Mucosa of stomach (tissue), 1 donor: ENCODE measurements around the gene PITPNM3.

Experiments
- H3K27me3 ChIP-seq: one replicate; pipeline ENCODE4 v1.7.0; 2013; ENCODE audit warnings: mild to moderate bottlenecking, low read length; ENCODE audit not compliant: control insufficient read depth, insufficient read depth
- H3K36me3 ChIP-seq: one replicate; pipeline ENCODE4 v1.7.0; 2013; ENCODE audit warnings: low read length; ENCODE audit not compliant: control insufficient read depth, insufficient read depth
- H3K4me1 ChIP-seq: one replicate; pipeline ENCODE4 v1.7.0; 2013; ENCODE audit warnings: mild to moderate bottlenecking, low read length; ENCODE audit not compliant: control insufficient read depth, insufficient read depth
- H3K4me3 ChIP-seq: one replicate; pipeline ENCODE4 v1.7.0; 2013; ENCODE audit warnings: low read length
- H3K9ac ChIP-seq: one replicate; pipeline ENCODE4 v1.7.0; 2013; ENCODE audit warnings: mild to moderate bottlenecking, low read length, moderate library complexity
- H3K9me3 ChIP-seq: one replicate; pipeline ENCODE4 v1.7.0; 2013; ENCODE audit warnings: mild to moderate bottlenecking, low read length, moderate library complexity; ENCODE audit not compliant: control insufficient read depth
- donor health status: Pancreatic carcinoma.

The PITPNM3 gene

DNA sequence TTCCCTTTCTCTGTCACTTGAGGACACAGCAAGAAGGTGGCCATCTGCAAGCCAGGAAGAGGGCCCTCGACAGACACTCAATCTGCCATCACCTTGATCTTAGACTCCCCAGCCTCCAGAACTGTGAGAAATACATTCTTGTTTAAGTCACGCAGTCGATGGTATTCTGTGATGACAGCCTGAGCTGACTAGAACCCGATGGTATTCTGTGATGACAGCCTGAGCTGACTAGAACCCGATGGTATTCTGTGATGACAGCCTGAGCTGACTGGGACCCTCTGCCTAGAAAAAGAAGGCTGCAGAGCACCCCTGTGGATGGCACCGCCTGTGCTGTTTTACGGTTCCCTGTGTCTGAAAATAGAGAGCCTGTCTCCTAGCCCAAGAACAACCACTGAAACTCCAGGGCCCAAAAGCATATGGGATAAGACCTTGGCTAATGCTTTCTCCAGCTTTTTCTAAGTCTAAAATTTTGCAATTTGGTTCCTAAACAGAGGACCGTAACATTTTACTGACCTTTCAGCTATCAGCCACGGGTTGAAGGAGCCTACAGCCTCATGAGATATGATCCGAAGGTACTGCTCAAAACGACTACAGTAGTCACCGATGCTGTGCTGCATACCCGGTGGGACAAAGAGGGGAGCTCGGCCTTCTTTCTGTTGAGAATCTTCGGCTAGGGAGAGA is 33.1 kb upstream of the PITPNM3 start:
- Histone ChIP-seq H3K9ac (no peak overlapping the region), H3K27me3 (no peaks in the 10 kb centered on the region), H3K4me1 (no peaks in the 10 kb centered on the region), H3K36me3 (peaks cover 17% of the 10 kb centered on the region), H3K4me3 (no peak overlapping the region), H3K9me3 (no peaks in the 10 kb centered on the region)

GRCh38 chr17:6588165-6588564 is 31.8 kb upstream of the PITPNM3 start:
- Histone ChIP-seq H3K4me1 (no peaks in the 10 kb centered on the region), H3K4me3 (no peak overlapping the region), H3K9ac (no peak overlapping the region), H3K9me3 (no peaks in the 10 kb centered on the region), H3K36me3 (peaks cover 17% of the 10 kb centered on the region), H3K27me3 (no peaks in the 10 kb centered on the region)

GRCh38 chr17:6587310-6587709 is 31.0 kb upstream of the PITPNM3 start:
- Histone ChIP-seq H3K36me3 (peaks cover 17% of the 10 kb centered on the region), H3K9ac (no peak overlapping the region)

DNA sequence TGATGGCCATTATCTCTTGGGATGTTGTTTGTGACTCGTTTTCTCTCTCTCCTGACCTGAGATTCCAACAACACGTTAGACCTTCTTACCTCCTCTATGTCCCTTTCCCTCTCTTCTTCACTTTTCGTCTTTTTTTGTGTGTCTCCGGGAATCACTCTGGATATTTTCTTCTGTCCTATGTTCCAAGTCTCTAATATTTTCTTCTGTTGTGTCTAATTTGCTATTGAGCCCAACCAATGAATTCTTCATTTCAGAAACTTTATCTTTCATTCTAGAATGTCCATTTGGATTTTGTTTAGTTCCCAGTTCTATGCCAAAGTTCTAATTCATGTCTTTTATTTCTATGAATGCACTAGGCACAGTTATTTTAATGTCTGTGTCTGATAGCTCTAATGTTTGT is 27.1 kb upstream of the PITPNM3 start:
- Histone ChIP-seq H3K4me3 (no peak overlapping the region), H3K36me3 (peaks cover 12% of the 10 kb centered on the region), H3K27me3 (no peaks in the 10 kb centered on the region), H3K9ac (no peak overlapping the region), H3K9me3 (no peaks in the 10 kb centered on the region), H3K4me1 (no peaks in the 10 kb centered on the region)

More at GRCh38 chr17:6587310-6587709, 31.0 kb upstream of the PITPNM3 start:
- H3K4me1 ChIP-seq, result no peaks in the 10 kb centered on the region
- no peaks in the 10 kb centered on the region for H3K27me3 ChIP-seq
- no peak overlapping the region for H3K4me3 ChIP-seq
- H3K9me3 ChIP-seq, result no peaks in the 10 kb centered on the region

DNA sequence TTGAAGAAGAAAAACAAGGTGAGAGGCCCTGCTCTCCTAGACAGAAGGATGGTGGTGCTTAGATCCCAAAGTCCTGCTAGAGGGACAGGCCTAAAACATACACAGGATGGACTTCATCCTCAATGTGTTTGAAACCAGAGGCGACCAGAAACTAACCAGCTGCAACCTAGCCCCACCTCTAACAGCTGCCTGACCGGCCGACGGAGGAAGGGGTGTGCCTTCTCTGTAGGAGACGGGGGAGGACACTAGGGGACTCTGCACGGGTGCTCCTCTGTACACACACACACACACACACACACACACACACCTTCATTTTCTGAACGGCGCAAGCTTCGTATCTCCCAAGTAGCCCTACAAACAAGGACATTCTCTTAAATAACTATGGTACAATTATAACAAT is 24.3 kb upstream of the PITPNM3 start:
- H3K9ac ChIP-seq, result no peak overlapping the region
- peaks cover 4% of the 10 kb centered on the region for H3K36me3 ChIP-seq
- no peaks in the 10 kb centered on the region for H3K9me3 ChIP-seq
- no peak overlapping the region for H3K4me3 ChIP-seq
- H3K4me1 ChIP-seq, result peaks cover 1% of the 10 kb centered on the region
- H3K27me3 ChIP-seq, result no peaks in the 10 kb centered on the region

- Histone ChIP-seq H3K27me3 (no peaks in the 10 kb centered on the region), H3K4me3 (no peak overlapping the region), H3K9ac (no peak overlapping the region), H3K9me3 (no peaks in the 10 kb centered on the region), H3K4me1 (peaks cover 11% of the 10 kb centered on the region), H3K36me3 (peaks cover 3% of the 10 kb centered on the region)
Observed at GRCh38 chr17:6578491-6578890, 22.1 kb upstream of the PITPNM3 start.

DNA sequence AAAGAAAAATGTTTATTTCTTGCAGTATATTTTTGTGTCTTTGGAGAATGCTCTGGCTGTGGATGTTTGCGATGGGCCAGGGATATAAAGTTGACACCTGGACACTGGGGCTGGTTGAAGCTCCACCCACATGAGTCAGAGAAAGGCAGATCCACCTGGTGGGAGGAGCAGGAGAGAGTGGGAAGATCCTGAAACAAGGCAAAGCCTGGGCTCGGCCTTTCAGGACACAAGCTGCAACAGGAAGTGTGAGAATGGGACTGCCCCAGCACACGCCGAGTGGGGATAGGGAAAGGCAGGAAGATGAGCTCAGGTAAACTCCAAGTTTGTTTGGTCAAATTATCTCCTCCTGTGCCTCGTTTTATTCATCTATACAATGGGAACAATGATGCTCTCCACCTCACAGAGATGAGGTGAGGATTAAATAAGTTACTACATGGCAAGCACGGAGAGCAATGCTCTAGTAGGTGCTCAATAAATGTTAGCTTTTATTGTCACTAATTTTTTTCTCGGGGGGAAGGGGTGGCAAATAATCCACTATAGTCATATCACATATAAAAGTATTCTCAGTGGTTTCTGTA is 21.4 kb upstream of the PITPNM3 start:
- Histone ChIP-seq H3K36me3 (peaks cover 3% of the 10 kb centered on the region), H3K9me3 (no peaks in the 10 kb centered on the region), H3K4me1 (peaks cover 11% of the 10 kb centered on the region), H3K9ac (no peak overlapping the region), H3K4me3 (no peak overlapping the region), H3K27me3 (no peaks in the 10 kb centered on the region)

DNA sequence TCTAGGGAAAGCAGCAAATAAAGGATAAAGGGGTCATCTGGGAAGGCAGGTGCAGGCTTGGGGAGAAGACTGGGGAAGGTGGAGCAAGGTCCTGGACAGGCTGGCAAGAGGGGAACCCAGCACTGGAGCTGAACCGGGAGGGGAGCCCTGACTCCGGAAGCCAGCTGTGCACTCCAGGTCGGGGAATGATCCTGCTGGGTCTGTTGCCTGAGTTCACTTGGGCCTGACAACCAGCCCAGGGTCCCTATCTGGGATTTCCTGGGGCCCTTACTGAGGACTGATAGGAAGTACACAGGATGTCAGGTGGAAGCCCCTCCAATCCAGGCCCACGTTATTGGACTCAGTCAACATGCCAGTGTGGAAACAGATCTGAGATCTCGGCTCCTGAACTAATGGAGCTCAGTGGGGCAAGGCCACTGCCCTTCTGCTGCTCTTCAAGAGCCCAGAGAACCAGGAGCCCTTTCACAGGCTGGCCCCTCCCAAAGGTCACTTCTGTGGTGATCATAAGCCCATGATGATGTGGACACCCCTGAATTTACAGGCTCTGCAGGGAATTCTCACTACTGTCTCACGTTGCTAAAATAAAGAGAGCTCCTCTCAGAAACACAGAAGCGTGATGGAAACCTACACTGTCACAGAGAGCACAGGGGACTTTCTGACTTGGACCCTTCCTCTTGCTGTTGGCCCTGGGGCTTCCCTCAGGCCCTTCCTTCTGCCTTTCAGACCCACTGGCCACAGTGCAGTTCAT is 19.9 kb upstream of the PITPNM3 start:
- Histone ChIP-seq H3K27me3 (no peaks in the 10 kb centered on the region), H3K4me1 (peaks cover 11% of the 10 kb centered on the region), H3K4me3 (no peak overlapping the region), H3K36me3 (peaks cover 3% of the 10 kb centered on the region), H3K9ac (no peak overlapping the region), H3K9me3 (no peaks in the 10 kb centered on the region)

DNA sequence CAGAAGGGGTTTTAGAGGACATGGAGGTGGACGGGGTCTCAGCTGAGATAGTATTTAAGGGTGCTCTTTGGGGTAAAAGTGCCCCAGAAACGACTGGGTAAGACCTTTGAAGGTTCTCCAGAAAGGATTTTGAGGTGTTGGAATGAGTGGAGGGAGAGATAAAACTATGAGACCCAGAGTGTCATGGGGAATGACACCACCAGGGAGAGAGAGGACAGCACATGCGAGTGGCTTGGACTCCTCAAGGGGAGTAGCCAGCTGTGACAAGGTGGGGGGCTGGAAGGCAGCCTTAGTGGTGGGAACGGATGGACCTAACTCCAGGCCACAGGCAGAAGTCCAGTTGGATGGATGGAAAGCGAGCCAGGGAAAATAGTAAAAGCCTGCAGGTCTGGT is 19.2 kb upstream of the PITPNM3 start:
- Histone ChIP-seq H3K4me1 (peaks cover 11% of the 10 kb centered on the region), H3K9ac (no peak overlapping the region), H3K27me3 (no peaks in the 10 kb centered on the region), H3K36me3 (peaks cover 3% of the 10 kb centered on the region), H3K9me3 (no peaks in the 10 kb centered on the region), H3K4me3 (no peak overlapping the region)

GRCh38 chr17:6574687-6575595 is 18.6 kb upstream of the PITPNM3 start:
- H3K9me3 ChIP-seq, result no peaks in the 10 kb centered on the region
- peaks cover 3% of the 10 kb centered on the region for H3K36me3 ChIP-seq
- no peak overlapping the region for H3K9ac ChIP-seq
- peaks cover 11% of the 10 kb centered on the region for H3K4me1 ChIP-seq
- no peak overlapping the region for H3K4me3 ChIP-seq
- no peaks in the 10 kb centered on the region for H3K27me3 ChIP-seq

DNA sequence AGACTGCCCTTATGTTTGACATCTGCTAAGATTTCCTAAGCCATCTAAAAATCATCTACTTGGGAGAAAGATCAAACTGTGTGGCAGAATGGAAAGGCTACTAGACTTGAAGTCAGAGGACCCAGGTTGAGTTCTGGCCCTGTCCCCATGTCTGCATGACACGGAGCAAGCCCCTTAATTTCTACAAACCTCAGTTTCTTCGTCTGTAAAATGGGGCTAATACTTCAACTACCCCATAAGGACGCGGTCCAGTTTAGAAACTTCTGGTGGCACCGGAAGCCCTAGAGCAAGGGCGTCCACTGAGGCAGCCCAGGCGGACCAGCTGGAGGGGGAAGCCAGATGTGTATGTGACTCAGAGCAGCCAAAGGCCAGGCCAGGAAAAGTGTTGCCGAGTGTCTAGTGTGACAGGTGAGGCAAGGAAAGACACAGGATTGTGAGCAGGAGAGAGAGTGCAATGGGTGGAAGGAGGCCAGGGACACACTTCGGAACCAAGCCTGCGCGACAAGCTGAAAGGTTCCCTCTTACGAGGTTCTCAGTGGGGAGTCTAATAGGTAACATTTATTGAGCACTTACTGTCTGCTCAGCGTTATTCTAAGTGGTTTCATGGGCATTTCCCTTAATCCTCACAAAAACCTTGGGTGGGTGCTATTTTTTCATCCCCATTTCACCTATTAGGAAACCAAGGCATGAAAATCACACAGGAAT is 17.8 kb upstream of the PITPNM3 start:
- Histone ChIP-seq H3K9me3 (no peaks in the 10 kb centered on the region), H3K4me1 (peaks cover 11% of the 10 kb centered on the region), H3K36me3 (peaks cover 3% of the 10 kb centered on the region), H3K27me3 (no peaks in the 10 kb centered on the region), H3K9ac (no peak overlapping the region), H3K4me3 (no peak overlapping the region)
